Measurements from ENCODE around the gene SKI.

The SKI gene

GRCh38 chr1:2190491-2190976 is 37.6 kb upstream of the SKI start:
- no peak for TF ChIP-seq CTCF (IDR thresholded peaks at IDR 0.05)

GRCh38 chr1:2192031-2192995 is 35.8 kb upstream of the SKI start:
- peak overlapping the region; percentile 13 for H3K27ac ChIP-seq
- no peaks in the 10 kb centered on the region for H3K27me3 ChIP-seq
- no peak for TF ChIP-seq CTCF (IDR thresholded peaks at IDR 0.05)
- H3K4me3 ChIP-seq (ENCODE audit: low read depth in 1 of 2, low read length in 1 of 2): no peak overlapping the region
- peaks cover 3% of the 10 kb centered on the region for H3K36me3 ChIP-seq
- peaks cover 30 to 42% of the 10 kb centered on the region in 2 experiments for H3K4me1 ChIP-seq (ENCODE audit: control insufficient read depth in 1 of 2, insufficient read depth in 1 of 2, low read depth in 1 of 2, low read length in 1 of 2)
- no peaks in the 10 kb centered on the region for H3K9me3 ChIP-seq

More at GRCh38 chr1:2190491-2190976, 37.6 kb upstream of the SKI start:
- Histone ChIP-seq H3K9me3 (no peaks in the 10 kb centered on the region), H3K4me3 (ENCODE audit: low read depth in 1 of 2, low read length in 1 of 2) (peak overlapping the region; percentile 65 to 73), H3K27ac (peak overlapping the region; percentile 94), H3K4me1 (ENCODE audit: control insufficient read depth in 1 of 2, insufficient read depth in 1 of 2, low read depth in 1 of 2, low read length in 1 of 2) (peaks cover 30 to 42% of the 10 kb centered on the region in 2 experiments), H3K27me3 (no peaks in the 10 kb centered on the region), H3K36me3 (peaks cover 17% of the 10 kb centered on the region)

GRCh38 chr1:2193514-2194281 is 34.4 kb upstream of the SKI start:
- peaks cover 8% of the 10 kb centered on the region for H3K27me3 ChIP-seq
- H3K36me3 ChIP-seq: peaks cover 3% of the 10 kb centered on the region
- peaks cover 30 to 42% of the 10 kb centered on the region in 2 experiments for H3K4me1 ChIP-seq (ENCODE audit: control insufficient read depth in 1 of 2, insufficient read depth in 1 of 2, low read depth in 1 of 2, low read length in 1 of 2)
- H3K4me3 ChIP-seq (ENCODE audit: low read depth in 1 of 2, low read length in 1 of 2): peak overlapping the region; percentile 7 to 94
- no peaks in the 10 kb centered on the region for H3K9me3 ChIP-seq
- TF ChIP-seq CTCF (IDR thresholded peaks at IDR 0.05): no peak
- peak overlapping the region; percentile 87 for H3K27ac ChIP-seq

- TF ChIP-seq CTCF (IDR thresholded peaks at IDR 0.05): no peak
- H3K27ac ChIP-seq: peak within 1 kb of the TSS; percentile 87
- peaks cover 3% of the 10 kb centered on the region for H3K36me3 ChIP-seq
- peaks cover 25 to 43% of the 10 kb centered on the region in 2 experiments for H3K4me1 ChIP-seq (ENCODE audit: control insufficient read depth in 1 of 2, insufficient read depth in 1 of 2, low read depth in 1 of 2, low read length in 1 of 2)
- peaks cover 15% of the 10 kb centered on the region for H3K27me3 ChIP-seq
- no peaks in the 10 kb centered on the region for H3K9me3 ChIP-seq
- H3K4me3 ChIP-seq (ENCODE audit: low read depth in 1 of 2, low read length in 1 of 2): peak within 1 kb of the TSS; percentile 79 to 94
Observed at GRCh38 chr1:2194319-2194897, 33.7 kb upstream of the SKI start, which contains the start of gene FAAP20. TSS of gene FAAP20 (minus strand) at chr1:2194772. CDS start at chr1:2194749, 23 bp downstream.

All from neutrophil (primary cell).